Central memory CD8-positive, alpha-beta T cell (primary cell): ENCODE data around the gene OPCML.

ENCODE experiments used
- ATAC-seq: fragments of 150-1000 bp; cut with Tn5 transposase; replicated peaks from 2 replicates; pipeline ENCODE4 v1.10.0; 2022; ENCODE audit warnings: mild to moderate bottlenecking, moderate FRiP score, moderate number of reproducible peaks; ENCODE audit not compliant: poor library complexity, severe bottlenecking; ENCODE audit errors: extremely low read depth
- DNase-seq, 2 donors: peaks; one replicate each; pipeline ENCODE4 v3.0.0; 2021; ENCODE audit warnings: low spot score in 2 of 2
- H3K27ac Mint-ChIP-seq: one replicate; pipeline ENCODE4 v1.8.0; 2022; ENCODE audit warnings: low read depth, mild to moderate bottlenecking, moderate library complexity, mixed read lengths
- H3K27me3 Mint-ChIP-seq: one replicate; pipeline ENCODE4 v1.8.0; 2022; ENCODE audit warnings: mixed read lengths
- H3K36me3 Mint-ChIP-seq: one replicate; pipeline ENCODE4 v1.8.0; 2022; ENCODE audit warnings: mild to moderate bottlenecking, moderate library complexity, mixed read lengths; ENCODE audit not compliant: insufficient read depth
- H3K4me1 Mint-ChIP-seq: one replicate; pipeline ENCODE4 v1.8.0; 2022; ENCODE audit warnings: mixed read lengths
- H3K4me3 Mint-ChIP-seq: one replicate; pipeline ENCODE4 v1.8.0; 2022; ENCODE audit warnings: mild to moderate bottlenecking, moderate library complexity, mixed read lengths
- H3K9me3 Mint-ChIP-seq: one replicate; pipeline ENCODE4 v1.8.0; 2022; ENCODE audit warnings: mixed read lengths

OPCML gene

DNA sequence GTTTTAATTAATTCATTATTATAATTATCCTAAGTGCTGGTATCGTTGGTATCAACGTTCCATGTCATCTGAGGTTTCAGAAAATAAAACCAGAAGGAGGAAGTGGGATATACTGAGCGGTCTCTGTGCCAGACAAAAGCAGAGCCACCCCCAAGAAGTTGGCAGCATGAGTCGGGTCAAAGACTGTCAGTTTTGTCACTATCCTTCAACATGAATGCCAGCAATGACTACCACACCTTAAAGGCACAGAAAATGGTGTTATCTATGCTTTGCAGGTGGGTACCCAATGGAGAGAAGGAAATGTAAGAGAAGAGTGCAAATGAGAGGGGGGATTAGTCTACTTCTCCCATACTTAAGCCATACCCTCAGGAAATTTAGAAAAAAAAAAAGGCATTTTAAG, 408.5 kb downstream of the OPCML start:
- DNase-seq: no peak
- ATAC-seq: no peak
- H3K4me3 Mint-ChIP-seq: no peak overlapping the region
- no peaks in the 10 kb centered on the region for H3K27me3 Mint-ChIP-seq
- no peaks in the 10 kb centered on the region for H3K4me1 Mint-ChIP-seq
- H3K9me3 Mint-ChIP-seq: peaks cover 5% of the 10 kb centered on the region
- H3K27ac Mint-ChIP-seq: no peak overlapping the region
- no peaks in the 10 kb centered on the region for H3K36me3 Mint-ChIP-seq

DNA sequence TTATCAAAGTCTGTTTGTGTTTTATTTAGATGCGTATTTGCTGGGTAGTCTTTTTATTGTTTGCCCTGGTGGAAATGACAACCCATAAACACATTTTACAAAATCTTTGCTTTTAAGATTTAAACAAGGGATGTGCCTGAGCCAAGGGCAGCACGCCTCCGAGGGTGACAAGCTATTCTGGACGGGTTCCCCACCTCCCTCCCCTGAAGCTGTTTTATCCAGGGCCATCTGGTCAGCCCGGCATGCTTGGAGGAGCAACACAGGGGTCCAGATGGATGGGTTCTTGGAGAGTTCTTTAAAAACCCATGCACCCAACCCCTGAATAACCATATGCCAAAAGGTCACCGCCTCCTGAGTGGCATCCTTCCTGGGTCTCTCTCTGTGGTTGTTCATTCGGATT, 408.9 kb downstream of the OPCML start:
- H3K4me3 Mint-ChIP-seq: no peak overlapping the region
- H3K4me1 Mint-ChIP-seq: no peaks in the 10 kb centered on the region
- no peak for DNase-seq
- peaks cover 5% of the 10 kb centered on the region for H3K9me3 Mint-ChIP-seq
- peaks cover 2% of the 10 kb centered on the region for H3K36me3 Mint-ChIP-seq
- ATAC-seq: no peak
- no peak overlapping the region for H3K27ac Mint-ChIP-seq
- H3K27me3 Mint-ChIP-seq: no peaks in the 10 kb centered on the region

DNA sequence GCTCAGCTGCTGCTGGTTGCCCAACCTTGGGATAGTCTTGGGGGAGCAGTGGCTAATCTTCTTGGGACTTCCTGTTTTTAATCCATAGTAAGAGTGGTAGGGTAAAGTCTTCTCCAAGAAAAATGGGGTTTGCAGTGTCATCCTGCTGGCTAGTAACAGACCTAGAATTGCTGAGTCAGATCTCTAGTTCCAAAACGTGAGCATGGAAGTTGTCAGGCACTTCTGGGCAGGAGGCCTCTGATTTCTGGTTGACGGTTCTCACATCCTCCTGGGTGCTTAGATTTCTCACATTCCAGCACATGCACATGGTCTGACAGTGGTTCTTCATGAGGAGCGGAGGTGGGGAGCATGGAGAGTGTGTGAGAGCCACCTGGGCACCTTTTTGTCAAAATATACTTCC, 410.0 kb downstream of the OPCML start:
- DNase-seq (no peak), ATAC-seq (no peak)
- Mint-ChIP-seq H3K4me3 (no peak overlapping the region), H3K27me3 (no peaks in the 10 kb centered on the region), H3K4me1 (no peaks in the 10 kb centered on the region), H3K36me3 (peaks cover 2% of the 10 kb centered on the region), H3K9me3 (peaks cover 5% of the 10 kb centered on the region), H3K27ac (no peak overlapping the region)

GRCh38 chr11:133118563-133119268, 413.6 kb downstream of the OPCML start:
- H3K4me3 Mint-ChIP-seq: no peak overlapping the region
- no peaks in the 10 kb centered on the region for H3K27me3 Mint-ChIP-seq
- DNase-seq (no peak), ATAC-seq (no peak)
- peaks cover 2% of the 10 kb centered on the region for H3K36me3 Mint-ChIP-seq
- peaks cover 5% of the 10 kb centered on the region for H3K9me3 Mint-ChIP-seq
- H3K27ac Mint-ChIP-seq: no peak overlapping the region
- H3K4me1 Mint-ChIP-seq: no peaks in the 10 kb centered on the region

GRCh38 chr11:133115099-133115498, 417.2 kb downstream of the OPCML start:
- H3K27me3 Mint-ChIP-seq: no peaks in the 10 kb centered on the region
- DNase-seq (no peak), ATAC-seq (no peak)
- H3K36me3 Mint-ChIP-seq: peaks cover 2% of the 10 kb centered on the region
- H3K4me1 Mint-ChIP-seq: no peaks in the 10 kb centered on the region
- no peak overlapping the region for H3K4me3 Mint-ChIP-seq
- no peak overlapping the region for H3K27ac Mint-ChIP-seq
- H3K9me3 Mint-ChIP-seq: peaks cover 5% of the 10 kb centered on the region

GRCh38 chr11:133107763-133108162, 424.5 kb downstream of the OPCML start:
- DNase-seq (no peak), ATAC-seq (no peak)
- no peak overlapping the region for H3K4me3 Mint-ChIP-seq
- no peak overlapping the region for H3K27ac Mint-ChIP-seq
- peaks cover 21% of the 10 kb centered on the region for H3K9me3 Mint-ChIP-seq
- H3K27me3 Mint-ChIP-seq: no peaks in the 10 kb centered on the region
- H3K4me1 Mint-ChIP-seq: no peaks in the 10 kb centered on the region
- no peaks in the 10 kb centered on the region for H3K36me3 Mint-ChIP-seq

DNA sequence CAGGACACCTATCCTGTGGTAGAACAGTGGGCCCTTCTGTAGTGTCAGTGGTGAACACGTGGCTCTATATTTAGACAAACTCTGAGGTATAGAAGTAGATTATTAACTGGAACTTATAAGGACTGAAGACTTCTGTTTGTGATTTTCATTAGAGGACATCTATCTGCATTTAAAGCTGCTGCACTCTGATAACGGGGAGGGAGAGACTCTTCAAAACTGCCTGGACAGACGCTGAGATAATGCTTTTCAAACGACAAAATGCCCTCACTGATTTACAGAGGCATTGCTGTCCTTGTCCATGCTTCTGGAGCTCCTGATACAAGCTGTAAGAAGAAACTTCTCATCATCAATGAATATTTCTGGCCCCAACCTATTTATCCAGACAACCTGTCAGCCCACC, 425.2 kb downstream of the OPCML start:
- H3K9me3 Mint-ChIP-seq: peaks cover 22% of the 10 kb centered on the region
- ATAC-seq (no peak), DNase-seq (no peak)
- H3K27ac Mint-ChIP-seq: no peak overlapping the region
- no peaks in the 10 kb centered on the region for H3K36me3 Mint-ChIP-seq
- no peak overlapping the region for H3K4me3 Mint-ChIP-seq
- no peaks in the 10 kb centered on the region for H3K4me1 Mint-ChIP-seq
- H3K27me3 Mint-ChIP-seq: no peaks in the 10 kb centered on the region

DNA sequence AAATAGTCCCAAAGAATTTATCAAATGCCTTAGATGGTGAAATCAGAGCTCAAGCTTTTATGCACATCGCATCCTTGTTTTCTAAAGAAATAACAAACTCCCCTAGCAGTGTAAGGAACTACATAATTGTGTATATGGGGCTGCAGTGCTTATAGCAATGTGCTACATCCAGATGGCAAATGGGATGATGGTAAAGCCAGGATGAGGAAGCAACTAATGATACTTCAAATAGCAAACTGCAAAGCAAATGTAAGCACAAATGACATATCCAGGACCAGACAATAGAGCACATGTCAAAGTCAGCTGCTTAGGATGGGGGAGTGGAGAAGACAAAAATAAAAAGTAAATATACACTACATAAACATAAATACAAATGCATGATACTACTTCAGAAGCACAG, 425.9 kb downstream of the OPCML start:
- H3K27me3 Mint-ChIP-seq: no peaks in the 10 kb centered on the region
- DNase-seq: no peak

GRCh38 chr11:133104009-133104744, 428.1 kb downstream of the OPCML start:
- Mint-ChIP-seq H3K9me3 (peaks cover 21% of the 10 kb centered on the region), H3K27ac (no peak overlapping the region), H3K4me3 (no peak overlapping the region), H3K36me3 (no peaks in the 10 kb centered on the region), H3K27me3 (no peaks in the 10 kb centered on the region), H3K4me1 (no peaks in the 10 kb centered on the region)
- DNase-seq (no peak), ATAC-seq (no peak)

More for the DNA sequence above, 425.9 kb downstream of the OPCML start:
- no peak overlapping the region for H3K27ac Mint-ChIP-seq
- ATAC-seq: no peak
- H3K36me3 Mint-ChIP-seq: no peaks in the 10 kb centered on the region
- H3K4me1 Mint-ChIP-seq: no peaks in the 10 kb centered on the region
- no peak overlapping the region for H3K4me3 Mint-ChIP-seq
- peaks cover 26% of the 10 kb centered on the region for H3K9me3 Mint-ChIP-seq

- Mint-ChIP-seq H3K27me3 (no peaks in the 10 kb centered on the region), H3K27ac (no peak overlapping the region), H3K9me3 (peaks cover 14% of the 10 kb centered on the region), H3K36me3 (no peaks in the 10 kb centered on the region), H3K4me1 (no peaks in the 10 kb centered on the region), H3K4me3 (no peak overlapping the region)
- DNase-seq: no peak
- ATAC-seq: no peak
Observed at GRCh38 chr11:133096981-133097380, 435.3 kb downstream of the OPCML start.

DNA sequence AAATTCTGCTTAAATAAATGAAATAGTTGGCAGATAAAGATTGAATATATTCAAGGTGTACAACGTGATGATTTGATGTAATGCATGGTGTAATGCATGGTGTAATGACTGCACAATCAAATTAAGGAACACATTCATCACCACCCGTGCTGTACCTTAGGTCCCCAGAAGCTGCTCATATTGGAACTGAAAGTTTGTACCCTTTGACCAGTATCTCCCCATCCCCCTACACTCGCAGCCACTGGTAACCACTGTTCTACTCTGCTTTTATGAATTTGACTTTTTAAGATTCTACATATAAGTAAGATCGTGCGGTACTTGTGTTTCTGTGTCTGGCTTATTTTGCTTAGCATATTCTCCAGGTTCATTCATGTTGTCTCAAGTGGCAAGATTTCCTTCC, 445.8 kb downstream of the OPCML start:
- no peaks in the 10 kb centered on the region for H3K9me3 Mint-ChIP-seq
- H3K27me3 Mint-ChIP-seq: peaks cover 28% of the 10 kb centered on the region
- H3K4me3 Mint-ChIP-seq: no peak overlapping the region
- no peaks in the 10 kb centered on the region for H3K4me1 Mint-ChIP-seq
- DNase-seq: no peak
- no peak overlapping the region for H3K27ac Mint-ChIP-seq
- H3K36me3 Mint-ChIP-seq: no peaks in the 10 kb centered on the region
- no peak for ATAC-seq

- DNase-seq (no peak), ATAC-seq (no peak)
- Mint-ChIP-seq H3K4me1 (no peaks in the 10 kb centered on the region), H3K4me3 (no peak overlapping the region), H3K27me3 (peaks cover 28% of the 10 kb centered on the region), H3K36me3 (no peaks in the 10 kb centered on the region), H3K9me3 (no peaks in the 10 kb centered on the region), H3K27ac (no peak overlapping the region)
Observed at GRCh38 chr11:133082841-133083488, 449.3 kb downstream of the OPCML start.

DNA sequence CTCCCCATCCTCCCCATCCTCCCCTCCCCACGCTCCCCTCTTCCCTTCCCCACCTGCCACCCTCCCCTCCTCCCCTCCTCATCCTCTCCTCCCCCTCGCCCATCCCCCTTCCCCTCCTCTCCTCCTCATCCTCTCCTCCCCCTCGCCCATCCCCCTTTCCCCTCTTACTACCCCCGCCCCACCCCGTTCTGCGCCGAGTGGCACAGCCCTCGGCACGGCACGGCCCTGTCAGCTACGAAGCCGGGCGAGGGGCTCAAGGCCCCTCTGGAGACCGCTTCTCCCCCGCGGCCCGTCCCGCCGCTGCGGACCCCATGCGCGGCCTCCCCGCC, 449.9 kb downstream of the OPCML start:
- no peak overlapping the region for H3K27ac Mint-ChIP-seq
- DNase-seq (no peak), ATAC-seq (no peak)
- no peak overlapping the region for H3K4me3 Mint-ChIP-seq
- H3K36me3 Mint-ChIP-seq: no peaks in the 10 kb centered on the region
- peaks cover 28% of the 10 kb centered on the region for H3K27me3 Mint-ChIP-seq
- H3K4me1 Mint-ChIP-seq: no peaks in the 10 kb centered on the region
- no peaks in the 10 kb centered on the region for H3K9me3 Mint-ChIP-seq
